RCC 7860 (cell line): ENCODE measurements around the gene MKI67.
"Not testable (repeated sequence)": the region's sequence is repeated elsewhere in the genome, so short reads cannot be mapped to it uniquely, and the experiment has no call there.

Experiments
- DNase-seq: peaks from one replicate; pipeline ENCODE4 v3.0.0-alpha.2; 2015; ENCODE audit warnings: low spot score
- FAIRE-seq: peaks from 2 replicates; lab custom pipeline; 2012; peaks lifted over from hg19 to GRCh38; lab: Jason Lieb, UNC

The MKI67 gene

GRCh38 chr10:128113026-128113425 is 13.2 kb downstream of the MKI67 start:
- no peak for FAIRE-seq
- no peak for DNase-seq

GRCh38 chr10:128111696-128112095 is 14.5 kb downstream of the MKI67 start:
- FAIRE-seq, result no peak
- DNase-seq, result no peak

- DNase-seq (no peak), FAIRE-seq (no peak)
Observed at GRCh38 chr10:128110339-128110738, 15.9 kb downstream of the MKI67 start.

GRCh38 chr10:128109707-128110106 is 16.5 kb downstream of the MKI67 start:
- DNase-seq (no peak), FAIRE-seq (no peak)

GRCh38 chr10:128105383-128105782 is 20.8 kb downstream of the MKI67 start:
- DNase-seq, result no peak

GRCh38 chr10:128103229-128103714 is 23.0 kb downstream of the MKI67 start:
- FAIRE-seq, result no peak
- no peak for DNase-seq

More at GRCh38 chr10:128105383-128105782, 20.8 kb downstream of the MKI67 start:
- FAIRE-seq, result no peak

- FAIRE-seq (no peak), DNase-seq (no peak)
Observed at GRCh38 chr10:128102480-128103228, 23.6 kb downstream of the MKI67 start.

GRCh38 chr10:128101901-128102300 is 24.3 kb downstream of the MKI67 start:
- FAIRE-seq, result no peak
- no peak for DNase-seq

GRCh38 chr10:128099901-128100300 is 26.3 kb downstream of the MKI67 start:
- FAIRE-seq (no peak), DNase-seq (no peak)

GRCh38 chr10:128098631-128099030 is 27.6 kb downstream of the MKI67 start:
- no peak for DNase-seq
- no peak for FAIRE-seq

- FAIRE-seq, result no peak
- DNase-seq, result no peak
Observed at GRCh38 chr10:128097783-128098182, 28.4 kb downstream of the MKI67 start.

- DNase-seq, result no peak
- no peak for FAIRE-seq
Observed at GRCh38 chr10:128096486-128097199, 29.6 kb downstream of the MKI67 start.

- DNase-seq (no peak), FAIRE-seq (no peak)
Observed at GRCh38 chr10:128095753-128096469, 30.3 kb downstream of the MKI67 start.

GRCh38 chr10:128095027-128095752 is 31.0 kb downstream of the MKI67 start:
- DNase-seq (no peak), FAIRE-seq (no peak)

- FAIRE-seq, DNase-seq: not testable (repeated sequence)
Observed at GRCh38 chr10:128094596-128094995, 31.6 kb downstream of the MKI67 start.

- DNase-seq, result no peak
- no peak for FAIRE-seq
Observed at GRCh38 chr10:128092454-128092853, 33.8 kb downstream of the MKI67 start.

- FAIRE-seq (no peak), DNase-seq (no peak)
Observed at GRCh38 chr10:128091636-128092210, 34.5 kb downstream of the MKI67 start.

- no peak for FAIRE-seq
- no peak for DNase-seq
Observed at GRCh38 chr10:128087884-128088709, 38.1 kb downstream of the MKI67 start.

GRCh38 chr10:128087146-128087883 is 38.9 kb downstream of the MKI67 start:
- DNase-seq, result no peak
- FAIRE-seq, result no peak
